SK-N-SH treated with all-trans-retinoic acid at 6 μM for 48 hours (cell line): ENCODE measurements around the gene RABGAP1.

Experiments
- ATAC-seq: fragments of 200-7000 bp; cut with Tn5 transposase; 3 replicates; pipeline ENCODE4 v1.9.1; 2020; ENCODE audit warnings: mild to moderate bottlenecking, moderate library complexity
- ARNTL ChIP-seq: fragments of 450-650 bp; formaldehyde crosslinking; IDR thresholded peaks from 2 replicates; pipeline ENCODE4 v1.5.0; 2020; ENCODE audit warnings: low read depth, mild to moderate bottlenecking, moderate library complexity, borderline replicate concordance
- BACH2 ChIP-seq: fragments of 250-450 bp; sonication (Bioruptor Pico); IDR thresholded peaks from 2 replicates; pipeline ENCODE4 v1.9.0; 2021; ENCODE audit warnings: mild to moderate bottlenecking, borderline replicate concordance
- CREB5 ChIP-seq: fragments of 250-450 bp; sonication (Bioruptor Pico); IDR thresholded peaks from 2 replicates; pipeline ENCODE4 v1.5.1; 2020; ENCODE audit warnings: low read depth, mild to moderate bottlenecking, moderate library complexity
- CSDC2 ChIP-seq: fragments of 250-450 bp; sonication (Bioruptor Pico); IDR thresholded peaks from 2 replicates; pipeline ENCODE4 v1.5.0; 2020; ENCODE audit warnings: mild to moderate bottlenecking, moderate library complexity
- CSRNP3 ChIP-seq: fragments of 250-450 bp; sonication (Bioruptor Pico); IDR thresholded peaks from 2 replicates; pipeline ENCODE4 v1.5.1; 2021; ENCODE audit warnings: mild to moderate bottlenecking, moderate library complexity
- ESRRG ChIP-seq: fragments of 250-450 bp; sonication (Bioruptor Pico); IDR thresholded peaks from 2 replicates; pipeline ENCODE4 v1.6.1; 2021; ENCODE audit warnings: mild to moderate bottlenecking
- GLIS3 ChIP-seq: fragments of 250-450 bp; sonication (Bioruptor Pico); IDR thresholded peaks from 2 replicates; pipeline ENCODE4 v1.5.0; 2020; ENCODE audit warnings: mild to moderate bottlenecking, moderate library complexity
- ISL1 ChIP-seq: fragments of 250-450 bp; sonication (Bioruptor Pico); IDR thresholded peaks from 2 replicates; pipeline ENCODE4 v2.1.2; 2022; ENCODE audit warnings: mild to moderate bottlenecking, moderate library complexity
- OSR1 ChIP-seq: fragments of 250-450 bp; sonication (Bioruptor Pico); IDR thresholded peaks from 2 replicates; pipeline ENCODE4 v1.8.0; 2022; ENCODE audit warnings: moderate library complexity, mild to moderate bottlenecking, inconsistent platforms
- PATZ1 ChIP-seq: fragments of 250-450 bp; sonication (Bioruptor Pico); IDR thresholded peaks from 2 replicates; pipeline ENCODE4 v1.8.0; 2020; ENCODE audit warnings: mild to moderate bottlenecking, moderate library complexity, borderline replicate concordance
- RARB ChIP-seq: fragments of 250-450 bp; sonication (Bioruptor Pico); IDR thresholded peaks from 2 replicates; pipeline ENCODE4 v1.8.0; 2021; ENCODE audit warnings: mild to moderate bottlenecking, moderate library complexity
- SNAI2 ChIP-seq: fragments of 250-450 bp; sonication (Bioruptor Pico); IDR thresholded peaks from 2 replicates; pipeline ENCODE4 v1.5.0; 2020; ENCODE audit warnings: mild to moderate bottlenecking, moderate library complexity
- TCF4 ChIP-seq: fragments of 250-450 bp; sonication (Bioruptor Pico); IDR thresholded peaks from 2 replicates; pipeline ENCODE4 v1.8.0; 2021; ENCODE audit warnings: mild to moderate bottlenecking, moderate library complexity, borderline replicate concordance
- TOX ChIP-seq: fragments of 250-450 bp; sonication (Bioruptor Pico); IDR thresholded peaks from 2 replicates; pipeline ENCODE4 v1.8.0; 2021; ENCODE audit warnings: mild to moderate bottlenecking, moderate library complexity, borderline replicate concordance
- TSHZ2 ChIP-seq: fragments of 250-450 bp; sonication (Bioruptor Pico); IDR thresholded peaks from 2 replicates; pipeline ENCODE4 v1.5.0; 2020; ENCODE audit warnings: mild to moderate bottlenecking, moderate library complexity
- ZC3H10 ChIP-seq: fragments of 250-450 bp; sonication (Bioruptor Pico); IDR thresholded peaks from 2 replicates; pipeline ENCODE4 v1.5.1; 2021; ENCODE audit warnings: mild to moderate bottlenecking, moderate library complexity
- ZFP3 ChIP-seq: fragments of 250-450 bp; sonication (Bioruptor Pico); IDR thresholded peaks from 2 replicates; pipeline ENCODE4 v1.5.0; 2020; ENCODE audit warnings: mild to moderate bottlenecking, moderate library complexity
- ZFP30 ChIP-seq: fragments of 450-650 bp; formaldehyde crosslinking; IDR thresholded peaks from 2 replicates; pipeline ENCODE4 v1.5.0; 2022; ENCODE audit warnings: mild to moderate bottlenecking, moderate library complexity
- ZNF565 ChIP-seq: fragments of 450-650 bp; formaldehyde crosslinking; conservative IDR thresholded peaks from 2 replicates; pipeline ENCODE4 v1.5.0; 2020; ENCODE audit warnings: low read depth, mild to moderate bottlenecking, moderate library complexity
- ZNF70 ChIP-seq: fragments of 450-650 bp; formaldehyde crosslinking; IDR thresholded peaks from 2 replicates; pipeline ENCODE4 v1.5.0; 2020; ENCODE audit warnings: mild to moderate bottlenecking, moderate library complexity
- ZNF8 ChIP-seq: fragments of 450-650 bp; formaldehyde crosslinking; IDR thresholded peaks from 2 replicates; pipeline ENCODE4 v1.5.0; 2020; ENCODE audit warnings: mild to moderate bottlenecking, moderate library complexity

RABGAP1 gene

GRCh38 chr9:123115146-123115913 is 174.5 kb downstream of the RABGAP1 start:
- TF ChIP-seq ISL1 (CRISPR knock-in tag) (no peak), OSR1 (CRISPR knock-in tag) (no peak), ESRRG (CRISPR knock-in tag) (no peak), CSDC2 (CRISPR knock-in tag) (no peak), ZFP30 (CRISPR knock-in tag) (no peak), GLIS3 (no peak), SNAI2 (CRISPR knock-in tag) (no peak), ZNF8 (no peak), ZC3H10 (CRISPR knock-in tag) (no peak), ZNF70 (CRISPR knock-in tag) (no peak), TSHZ2 (CRISPR knock-in tag) (no peak), ZFP3 (CRISPR knock-in tag) (no peak), PATZ1 (CRISPR knock-in tag) (no peak), RARB (CRISPR knock-in tag) (no peak), CREB5 (no peak), BACH2 (no peak), CSRNP3 (CRISPR knock-in tag) (no peak), TOX (CRISPR knock-in tag) (no peak), ZNF565 (CRISPR knock-in tag) (no peak)
- no peak for ATAC-seq

GRCh38 chr9:123116036-123116435 is 175.2 kb downstream of the RABGAP1 start:
- TF ChIP-seq ESRRG (CRISPR knock-in tag) (no peak), PATZ1 (CRISPR knock-in tag) (no peak), CSRNP3 (CRISPR knock-in tag) (no peak), CSDC2 (CRISPR knock-in tag) (no peak)
- no peak for ATAC-seq

- no peak for ATAC-seq
- TF ChIP-seq ZNF565 (CRISPR knock-in tag): no peak
- TF ChIP-seq OSR1 (CRISPR knock-in tag): no peak
- TF ChIP-seq CSRNP3 (CRISPR knock-in tag): no peak
- TF ChIP-seq ESRRG (CRISPR knock-in tag): no peak
- no peak for TF ChIP-seq CSDC2 (CRISPR knock-in tag)
- TF ChIP-seq ZNF8: no peak
- no peak for TF ChIP-seq ZC3H10 (CRISPR knock-in tag)
- no peak for TF ChIP-seq ZNF70 (CRISPR knock-in tag)
- TF ChIP-seq BACH2: no peak
- TF ChIP-seq TSHZ2 (CRISPR knock-in tag): no peak
- no peak for TF ChIP-seq GLIS3
- no peak for TF ChIP-seq TCF4 (CRISPR knock-in tag)
- TF ChIP-seq ARNTL: no peak
Measured at GRCh38 chr9:123119566-123119965, 178.7 kb downstream of the RABGAP1 start.
